Activated CD4-positive, CD25-positive, alpha-beta regulatory T cell treated with anti-CD3 and anti-CD28 coated beads, Interleukin-2, amount 50 U/mL, for 72 hours (primary cell): ENCODE measurements around the gene PYGB.

ENCODE experiments used
- DNase-seq: peaks from one replicate; pipeline ENCODE4 v3.0.0; 2021

PYGB gene

DNA sequence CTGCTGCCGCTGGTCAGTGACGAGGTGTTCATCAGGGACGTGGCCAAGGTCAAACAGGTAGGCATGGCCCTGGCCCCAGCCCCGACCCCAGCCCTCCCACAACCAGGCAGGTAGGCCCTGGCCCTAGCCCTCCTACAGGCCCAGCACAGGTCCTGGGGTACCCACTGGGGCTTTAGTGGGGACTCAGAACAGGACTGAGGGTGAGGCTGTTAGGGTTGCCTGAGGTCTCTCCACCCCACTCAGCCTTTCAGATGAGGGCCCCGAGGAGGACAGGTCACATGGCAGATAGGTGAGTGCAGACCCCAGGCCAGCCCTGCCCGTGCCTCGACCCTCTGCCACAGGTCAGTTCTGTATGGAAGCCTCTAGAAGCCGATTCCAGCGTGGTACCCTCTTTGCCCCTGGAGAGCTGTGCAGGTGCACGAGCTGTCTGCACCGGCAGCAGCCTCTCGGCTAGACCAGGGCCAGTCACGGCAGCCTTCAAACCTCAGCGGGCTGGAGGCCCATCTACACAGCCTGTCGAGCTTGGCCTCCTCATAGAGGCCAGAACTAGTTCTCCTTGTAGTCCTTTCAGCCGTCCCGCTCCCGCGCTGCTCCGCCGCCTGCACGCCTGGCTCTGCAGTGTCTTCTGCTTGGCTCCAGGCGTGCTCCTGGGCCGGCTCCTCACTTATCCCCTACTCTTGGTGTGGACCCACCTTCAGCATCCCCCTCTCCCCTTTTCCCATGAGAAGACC, 35.5 kb downstream of the PYGB start:
- DNase-seq = no peak

DNA sequence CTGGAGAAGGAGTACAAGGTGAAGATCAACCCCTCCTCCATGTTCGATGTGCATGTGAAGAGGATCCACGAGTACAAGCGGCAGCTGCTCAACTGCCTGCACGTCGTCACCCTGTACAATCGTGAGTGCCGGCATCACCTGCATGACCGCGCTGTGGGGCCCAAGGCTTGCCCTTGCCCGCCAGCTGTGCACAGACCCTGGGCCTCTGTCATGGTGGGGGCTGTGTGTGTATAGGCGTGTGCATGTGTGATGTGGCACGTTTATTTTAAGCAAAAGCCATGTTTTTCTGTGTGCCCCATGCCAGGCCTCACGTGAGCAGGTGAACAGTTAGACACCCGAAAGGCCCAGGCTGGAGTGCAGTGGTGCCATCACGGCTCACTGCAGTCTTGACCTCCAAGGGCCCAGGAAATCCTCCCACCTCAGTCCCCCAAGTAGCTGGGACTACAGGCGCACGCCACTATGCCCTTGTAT, 36.3 kb downstream of the PYGB start:
- DNase-seq = no peak

- no peak for DNase-seq
Measured at GRCh38 chr20:25285091-25285647, 37.3 kb downstream of the PYGB start.

GRCh38 chr20:25285856-25286798, 38.2 kb downstream of the PYGB start:
- no peak for DNase-seq

- no peak for DNase-seq
Measured at GRCh38 chr20:25286917-25287316, 39.0 kb downstream of the PYGB start.

GRCh38 chr20:25287631-25288290, 39.9 kb downstream of the PYGB start:
- no peak for DNase-seq

DNA sequence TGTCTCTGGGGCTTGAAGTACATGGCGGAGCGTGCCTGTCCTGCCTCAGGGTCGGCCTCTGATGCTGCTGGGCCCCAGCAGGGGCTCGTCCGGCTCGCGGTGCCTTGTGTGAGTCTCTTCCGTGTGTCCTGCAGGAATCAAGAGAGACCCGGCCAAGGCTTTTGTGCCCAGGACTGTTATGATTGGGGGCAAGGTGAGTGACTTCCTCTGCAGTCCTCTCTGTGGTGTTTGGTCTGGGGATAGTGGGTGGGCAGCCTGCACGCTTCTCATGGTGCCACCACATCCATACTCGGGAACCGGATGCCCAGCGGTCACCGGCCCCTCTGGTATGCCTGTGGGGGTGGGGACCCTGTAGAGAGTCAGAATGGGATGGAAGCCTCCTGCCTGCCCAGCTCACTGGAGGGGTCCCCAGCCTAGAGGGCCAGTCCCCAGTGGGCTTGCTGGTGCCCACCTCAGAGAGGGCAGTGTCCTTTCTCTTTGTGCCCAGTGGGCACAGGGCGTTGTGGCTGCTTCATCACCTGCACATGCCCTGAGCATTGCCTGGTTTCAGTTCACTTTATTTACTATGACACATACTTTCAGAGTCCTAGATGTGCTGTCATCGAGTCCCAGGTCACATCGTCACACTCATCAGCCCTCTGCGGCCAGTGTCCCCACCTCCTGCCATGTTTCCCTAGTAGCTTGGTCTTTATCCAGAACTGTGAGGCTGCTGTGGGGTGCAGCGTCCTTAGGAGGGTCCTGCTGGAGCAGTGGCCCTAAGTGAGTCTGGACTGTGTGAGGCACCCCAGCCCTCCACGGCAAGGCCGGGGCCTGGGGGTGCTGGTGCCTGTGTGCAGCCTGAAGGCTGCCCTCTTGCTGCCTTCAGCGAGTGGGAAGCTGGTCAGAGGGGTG, 40.7 kb downstream of the PYGB start:
- no peak for DNase-seq

GRCh38 chr20:25289886-25290597, 42.2 kb downstream of the PYGB start:
- DNase-seq = no peak

DNA sequence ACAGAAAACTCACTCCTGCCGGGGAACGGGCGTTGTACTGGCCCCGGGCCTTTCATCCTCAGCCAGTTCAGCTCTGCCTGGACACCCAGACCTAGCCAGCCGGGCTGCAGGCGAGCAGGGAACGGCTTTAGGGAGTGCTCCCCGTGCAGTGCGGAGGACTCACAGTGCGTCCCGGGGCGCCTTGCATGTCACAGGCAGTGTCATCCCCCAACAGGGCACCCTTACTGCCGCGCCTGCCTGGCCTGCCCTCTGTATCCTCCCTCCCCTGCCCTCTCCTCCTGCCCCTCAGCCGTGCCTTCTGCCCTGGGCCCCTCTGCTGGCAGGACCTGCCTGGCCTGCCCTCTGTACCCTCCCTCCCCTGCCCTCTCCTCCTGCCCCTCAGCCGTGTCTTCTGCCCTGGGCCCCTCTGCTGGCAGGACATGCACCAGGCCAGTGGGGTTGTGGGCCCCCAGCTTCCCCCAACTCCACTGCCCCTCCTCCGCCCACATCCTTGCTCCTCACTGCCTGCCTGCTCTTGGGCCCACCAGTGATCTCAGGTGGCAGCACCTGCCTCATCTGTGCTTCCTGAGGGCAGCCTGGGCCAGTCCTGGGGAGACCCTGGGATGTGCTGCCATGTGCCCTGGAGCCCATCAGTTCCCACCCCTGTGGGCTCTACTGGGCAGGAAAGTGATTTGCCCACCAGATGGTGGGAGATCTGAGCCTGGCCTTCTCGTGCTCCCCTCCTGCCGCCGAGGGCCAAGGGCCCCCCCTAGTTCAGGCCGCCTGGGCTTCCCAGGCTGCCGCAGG, 43.0 kb downstream of the PYGB start:
- DNase-seq = no peak

- DNase-seq = no peak
Measured at GRCh38 chr20:25291432-25292133, 43.7 kb downstream of the PYGB start.

- DNase-seq = no peak
Measured at GRCh38 chr20:25292176-25292891, 44.4 kb downstream of the PYGB start.

DNA sequence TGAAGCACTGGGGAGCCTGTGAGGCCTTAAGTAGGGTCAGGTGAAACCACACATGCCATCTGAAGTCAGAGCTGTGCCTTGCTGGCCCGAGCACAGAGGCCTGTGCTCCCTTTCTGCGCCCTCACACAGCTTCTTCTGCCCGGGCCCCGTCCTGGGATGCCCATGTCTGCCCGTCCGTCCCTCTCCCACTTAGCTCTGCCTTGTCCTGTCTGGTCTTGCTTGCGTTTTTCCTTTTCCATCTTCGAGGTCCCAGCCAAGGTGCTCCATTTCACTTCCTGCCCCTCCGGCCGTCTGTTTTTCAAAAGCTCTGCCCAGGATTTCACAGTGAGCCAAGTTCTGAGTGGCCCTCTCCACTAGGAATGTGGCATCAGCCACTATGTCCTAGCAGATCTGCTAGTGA, 45.6 kb downstream of the PYGB start:
- DNase-seq = no peak

- DNase-seq = no peak
Measured at GRCh38 chr20:25293910-25294458, 46.1 kb downstream of the PYGB start.

DNA sequence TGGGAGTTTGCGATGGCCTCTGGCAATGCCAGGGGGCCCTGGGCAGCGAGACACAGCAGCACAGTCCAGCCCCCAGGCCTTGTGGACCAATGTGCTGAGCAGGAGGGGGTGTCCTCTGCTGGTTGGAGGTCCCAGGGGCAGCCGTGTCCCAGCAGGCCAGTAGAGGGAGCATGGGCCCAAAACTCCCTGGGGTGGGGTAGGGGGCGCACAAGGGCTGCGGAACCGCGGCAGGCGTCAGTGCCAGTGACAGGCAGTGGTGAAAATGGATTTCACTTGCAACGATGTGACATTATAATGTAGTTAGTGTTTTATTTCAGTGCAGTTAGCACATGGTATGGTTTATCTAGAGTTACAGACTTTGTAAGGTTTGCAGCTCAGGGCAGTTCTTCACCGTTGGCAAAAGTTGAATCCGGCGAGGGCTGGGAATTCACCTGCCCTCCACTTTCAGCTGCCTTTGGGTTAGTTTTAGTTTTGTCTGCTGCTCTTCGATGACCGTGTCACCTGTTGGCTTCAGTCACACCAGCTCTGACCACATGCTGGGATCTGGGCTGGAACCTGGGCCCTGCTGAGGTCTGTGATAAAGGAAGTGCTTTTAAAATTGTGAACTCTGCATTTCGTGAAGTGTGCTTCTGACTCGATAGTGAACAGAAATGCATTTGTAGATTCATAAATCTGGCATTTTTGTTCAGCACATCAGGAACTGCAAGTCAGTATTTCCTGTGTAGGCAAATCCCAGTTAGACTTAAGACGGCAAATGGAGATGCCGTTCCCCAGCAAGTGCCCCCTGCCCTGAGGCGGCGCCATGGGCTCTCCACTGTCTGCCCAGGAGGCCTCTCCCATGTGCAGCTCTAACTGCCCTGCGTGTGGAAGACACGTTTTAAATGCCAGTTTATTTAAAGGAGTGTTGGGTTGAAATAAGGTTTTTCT, 46.8 kb downstream of the PYGB start:
- peak; percentile 41 for DNase-seq

DNA sequence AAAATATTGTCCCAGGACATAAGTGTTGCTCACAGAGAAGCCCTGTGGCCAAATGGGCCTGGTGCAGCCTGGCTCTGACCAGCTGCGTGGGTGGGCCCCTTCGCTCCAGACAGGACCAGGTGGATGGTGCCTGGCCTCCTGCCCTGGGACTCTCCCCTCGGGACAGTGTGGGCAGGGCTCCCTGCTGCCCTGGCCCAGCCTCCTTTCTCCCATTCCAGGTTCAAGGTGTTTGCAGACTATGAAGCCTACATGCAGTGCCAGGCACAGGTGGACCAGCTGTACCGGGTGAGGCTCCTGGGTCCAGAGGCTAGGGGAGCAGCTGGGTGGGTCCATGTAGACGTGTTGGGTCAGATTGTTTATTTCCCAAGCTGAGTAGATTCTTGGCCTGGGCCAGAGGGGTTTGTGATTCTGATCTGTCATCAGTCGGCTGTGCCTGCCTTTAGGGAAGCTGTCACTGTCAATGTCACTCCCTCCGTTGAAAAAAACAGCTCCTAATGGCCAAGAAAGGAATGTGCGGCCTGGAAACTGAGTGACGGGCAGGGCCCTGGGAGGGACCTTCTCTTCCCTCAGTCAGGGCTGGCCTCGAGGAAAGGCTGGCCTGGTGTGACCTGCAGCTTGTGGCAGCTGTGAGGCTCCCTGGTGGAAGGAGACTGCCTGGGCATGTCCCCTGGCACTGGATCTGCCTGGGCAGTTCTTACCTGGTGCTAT, 47.7 kb downstream of the PYGB start:
- DNase-seq = no peak

GRCh38 chr20:25296094-25297093, 48.5 kb downstream of the PYGB start:
- no peak for DNase-seq
